ENCODE results near the gene ZNF239.

GRCh38 chr10:43574001-43574892 lies at the start of gene ZNF239:
- no peak for TF ChIP-seq JUN (IDR thresholded peaks at IDR 0.05; ENCODE audit: borderline replicate concordance, insufficient read depth, insufficient read length, low read depth)
- no peak for TF ChIP-seq CTCF (IDR thresholded peaks at IDR 0.05; ENCODE audit: extremely low read depth in 1 of 2, insufficient read depth in 1 of 2, low read depth in 1 of 2, low read length in 2 of 2)
- peak; percentile 43 for TF ChIP-seq POLR2AphosphoS5 (IDR thresholded peaks at IDR 0.05; ENCODE audit: insufficient read depth, low read depth, low read length)
- TF ChIP-seq POLR2A (IDR thresholded peaks at IDR 0.05; ENCODE audit: low read depth, low read length), result no peak
- TF ChIP-seq MAX (IDR thresholded peaks at IDR 0.05; ENCODE audit: insufficient read depth, insufficient read length), result no peak
- TF ChIP-seq EZH2 (IDR thresholded peaks at IDR 0.05; ENCODE audit: borderline replicate concordance, low read depth, low read length, severe bottlenecking), result peak; percentile 47
- TF ChIP-seq GATA2 (IDR thresholded peaks at IDR 0.05; ENCODE audit: insufficient read depth, insufficient read length, low read depth, low read length), result no peak
- TF ChIP-seq FOS (IDR thresholded peaks at IDR 0.05; ENCODE audit: borderline replicate concordance, insufficient read depth, low read length), result no peak
- no peak for TF ChIP-seq MYC (IDR thresholded peaks at IDR 0.05; ENCODE audit: low read depth, low read length)
